Measurements from ENCODE around the gene MRPS18A. TPM values are rescaled to one million over a fixed set of nuclear protein-coding genes. Genes with fewer than 3 reads are reported as not detected.

Gene MRPS18A
- total RNA-seq, 3 donors from 2014 or later: 37.7 to 63.2 (median 40.6) TPM

GRCh38 chr6:43713643-43714310, 26.2 kb upstream of the MRPS18A start:
- intact Hi-C loops (cut with DNase I; ENCODE audit: low total_unique reads): no loop called here
- H3K36me3 ChIP-seq: no peaks in the 10 kb centered on the region
- no peak overlapping the region for H3K4me3 ChIP-seq
- DNase-seq (ENCODE audit: low spot score in 2 of 2): no peak
- no peaks in the 10 kb centered on the region for H3K9me3 ChIP-seq
- no peaks in the 10 kb centered on the region for H3K27me3 ChIP-seq
- H3K27ac ChIP-seq: peak overlapping the region; percentile 21 to 77
- TF ChIP-seq POLR2AphosphoS5 (IDR thresholded peaks at IDR 0.05): no peak
- TF ChIP-seq CTCF (IDR thresholded peaks at IDR 0.05): no peak
- no peak for TF ChIP-seq POLR2A (IDR thresholded peaks at IDR 0.05)
- H3K4me1 ChIP-seq: peaks cover 10 to 13% of the 10 kb centered on the region in 2 donors

- Histone ChIP-seq H3K4me1 (peaks cover 12 to 13% of the 10 kb centered on the region in 2 donors), H3K4me3 (no peak overlapping the region), H3K27ac (no peak overlapping the region), H3K36me3 (no peaks in the 10 kb centered on the region), H3K9me3 (no peaks in the 10 kb centered on the region), H3K27me3 (no peaks in the 10 kb centered on the region)
- DNase-seq (ENCODE audit: low spot score in 2 of 2): no peak
- intact Hi-C loops (cut with DNase I; ENCODE audit: low total_unique reads): no loop called here
- TF ChIP-seq CTCF (IDR thresholded peaks at IDR 0.05) (no peak), POLR2A (IDR thresholded peaks at IDR 0.05) (no peak), POLR2AphosphoS5 (IDR thresholded peaks at IDR 0.05) (no peak)
Measured at GRCh38 chr6:43712579-43712978, 25.0 kb upstream of the MRPS18A start.

GRCh38 chr6:43710576-43710975, 23.0 kb upstream of the MRPS18A start:
- Histone ChIP-seq H3K36me3 (no peaks in the 10 kb centered on the region), H3K9me3 (no peaks in the 10 kb centered on the region), H3K4me3 (no peak overlapping the region), H3K27ac (no peak overlapping the region), H3K4me1 (peaks cover under 1 to 3% of the 10 kb centered on the region in 2 donors), H3K27me3 (no peaks in the 10 kb centered on the region)
- intact Hi-C loops (cut with DNase I; ENCODE audit: low total_unique reads): no loop called here
- TF ChIP-seq CTCF (IDR thresholded peaks at IDR 0.05) (no peak), POLR2AphosphoS5 (IDR thresholded peaks at IDR 0.05) (no peak), POLR2A (IDR thresholded peaks at IDR 0.05) (no peak)
- no peak for DNase-seq (ENCODE audit: low spot score in 2 of 2)

GRCh38 chr6:43709654-43710303, 22.2 kb upstream of the MRPS18A start:
- intact Hi-C loops (cut with DNase I; ENCODE audit: low total_unique reads): no loop called here
- no peak for DNase-seq (ENCODE audit: low spot score in 2 of 2)
- Histone ChIP-seq H3K4me3 (no peak overlapping the region), H3K27me3 (no peaks in the 10 kb centered on the region), H3K36me3 (no peaks in the 10 kb centered on the region), H3K4me1 (peaks cover 0 to 3% of the 10 kb centered on the region in 2 donors), H3K9me3 (no peaks in the 10 kb centered on the region), H3K27ac (peak overlapping the region; percentile 12 to 83)
- no peak for TF ChIP-seq POLR2AphosphoS5 (IDR thresholded peaks at IDR 0.05)
- no peak for TF ChIP-seq CTCF (IDR thresholded peaks at IDR 0.05)
- TF ChIP-seq POLR2A (IDR thresholded peaks at IDR 0.05): no peak
